H9 (cell line): ENCODE data around the gene GLP2R. TPM values are rescaled to one million over a fixed set of nuclear protein-coding genes. Genes with fewer than 3 reads are reported as not detected.

Experiments used
- DNase-seq: peaks from one replicate; pipeline ENCODE4 v3.0.0-alpha.2; 2017
- H2AFZ ChIP-seq: one replicate; pipeline ENCODE4 v1.6.1; 2013; ENCODE audit warnings: mild to moderate bottlenecking, low read length, control low read depth, moderate library complexity
- H2AK5ac ChIP-seq: 2 replicates; pipeline ENCODE4 v1.6.1; 2013; ENCODE audit warnings: low read length, control low read depth, mixed read lengths; ENCODE audit not compliant: insufficient read length
- H2BK120ac ChIP-seq: one replicate; pipeline ENCODE4 v1.6.1; 2013; ENCODE audit warnings: low read depth, mild to moderate bottlenecking, low read length, control low read depth, inconsistent platforms; ENCODE audit not compliant: poor library complexity, severe bottlenecking
- H2BK12ac ChIP-seq: 2 replicates; pipeline ENCODE4 v1.6.1; 2013; ENCODE audit warnings: low read length, control low read depth, mixed read lengths, low read depth; ENCODE audit not compliant: insufficient read length
- H2BK15ac ChIP-seq: 2 replicates; pipeline ENCODE4 v1.6.1; 2013; ENCODE audit warnings: low read depth, low read length, control low read depth
- H2BK20ac ChIP-seq: one replicate; pipeline ENCODE4 v1.6.1; 2013; ENCODE audit warnings: low read depth, mild to moderate bottlenecking, low read length, control low read depth, inconsistent platforms; ENCODE audit not compliant: poor library complexity, severe bottlenecking
- H2BK5ac ChIP-seq: 2 replicates; pipeline ENCODE4 v1.6.1; 2013; ENCODE audit warnings: low read length, control low read depth, mixed read lengths; ENCODE audit not compliant: insufficient read length
- H3K14ac ChIP-seq: 2 replicates; pipeline ENCODE4 v1.6.1; 2013; ENCODE audit warnings: low read length, control low read depth; ENCODE audit not compliant: insufficient read depth
- H3K18ac ChIP-seq: 2 replicates; pipeline ENCODE4 v1.6.1; 2013; ENCODE audit warnings: low read depth, mild to moderate bottlenecking, mixed read lengths, low read length, control low read depth; ENCODE audit not compliant: insufficient read length
- H3K23ac ChIP-seq: 2 replicates; pipeline ENCODE4 v1.6.1; 2013; ENCODE audit warnings: low read length, control low read depth, mixed read lengths, low read depth; ENCODE audit not compliant: insufficient read length
- H3K23me2 ChIP-seq: 2 replicates; pipeline ENCODE4 v1.6.1; 2013; ENCODE audit warnings: low read depth, mild to moderate bottlenecking, mixed read lengths, low read length, control low read depth; ENCODE audit not compliant: insufficient read length, poor library complexity, severe bottlenecking
- H3K27ac ChIP-seq: 2 replicates; pipeline ENCODE4 v1.5.1; 2013; ENCODE audit warnings: low read length, control low read depth, mixed read lengths, low read depth; ENCODE audit not compliant: insufficient read length
- H3K27me3 ChIP-seq: 2 replicates; pipeline ENCODE4 v1.6.1; 2013; ENCODE audit warnings: low read length, control low read depth, inconsistent platforms; ENCODE audit not compliant: insufficient read depth
- H3K4ac ChIP-seq: 2 replicates; pipeline ENCODE4 v1.6.1; 2013; ENCODE audit warnings: low read depth, mild to moderate bottlenecking, control low read depth, inconsistent platforms, low read length, moderate library complexity
- H3K4me1 ChIP-seq: 2 replicates; pipeline ENCODE4 v1.6.1; 2013; ENCODE audit warnings: low read length, control low read depth, inconsistent platforms; ENCODE audit not compliant: insufficient read depth
- H3K4me2 ChIP-seq: 2 replicates; pipeline ENCODE4 v1.6.1; 2013; ENCODE audit warnings: low read length, control low read depth, mixed read lengths; ENCODE audit not compliant: insufficient read length, insufficient read depth
- H3K56ac ChIP-seq: 2 replicates; pipeline ENCODE4 v1.6.1; 2013; ENCODE audit warnings: low read depth, mild to moderate bottlenecking, mixed read lengths, low read length, control low read depth; ENCODE audit not compliant: insufficient read length
- H3K79me1 ChIP-seq: 2 replicates; pipeline ENCODE4 v1.6.1; 2013; ENCODE audit warnings: low read depth, mild to moderate bottlenecking, moderate library complexity, low read length, control low read depth, inconsistent platforms; ENCODE audit not compliant: insufficient read depth, poor library complexity, severe bottlenecking
- H3K79me2 ChIP-seq: 2 replicates; pipeline ENCODE4 v1.6.1; 2013; ENCODE audit warnings: low read length, control low read depth, inconsistent platforms; ENCODE audit not compliant: insufficient read depth
- H3K9ac ChIP-seq: 2 replicates; pipeline ENCODE4 v1.6.1; 2013; ENCODE audit warnings: low read length, control low read depth, mixed read lengths; ENCODE audit not compliant: insufficient read length; ENCODE audit errors: extremely low read depth
- H3K9me3 ChIP-seq: one replicate; pipeline ENCODE4 v1.6.1; 2013; ENCODE audit warnings: low read depth, low read length, inconsistent platforms; ENCODE audit not compliant: control insufficient read depth
- H3T11ph ChIP-seq: one replicate; pipeline ENCODE4 v1.6.1; 2013; ENCODE audit warnings: mild to moderate bottlenecking, low read length, control low read depth, inconsistent platforms
- H4K20me1 ChIP-seq: one replicate; pipeline ENCODE4 v1.6.1; 2013; ENCODE audit not compliant: control insufficient read depth, insufficient read length, insufficient read depth
- H4K5ac ChIP-seq: 2 replicates; pipeline ENCODE4 v1.6.1; 2013; ENCODE audit warnings: low read depth, mild to moderate bottlenecking, mixed read lengths, low read length, control low read depth; ENCODE audit not compliant: insufficient read length
- H4K8ac ChIP-seq: replicated peaks from 2 replicates; pipeline ENCODE4 v1.6.1; 2013; ENCODE audit warnings: low read length, control low read depth, mixed read lengths, low read depth; ENCODE audit not compliant: insufficient read length
- H4K91ac ChIP-seq: 2 replicates; pipeline ENCODE4 v1.6.1; 2013; ENCODE audit warnings: low read depth, mild to moderate bottlenecking, moderate library complexity, mixed read lengths, low read length, control low read depth; ENCODE audit not compliant: insufficient read length
- H3K27ac Mint-ChIP-seq, 3 experiments: 2 replicates in 2 of 3; 3 replicates in 1 of 3; pipeline ENCODE4 v1.8.0; 2020 to 2021; ENCODE audit warnings: mixed read lengths in 3 of 3, mild to moderate bottlenecking in 1 of 3, moderate library complexity in 1 of 3
- H3K27me3 Mint-ChIP-seq: 2 replicates; pipeline ENCODE4 v1.8.0; 2021; ENCODE audit warnings: low read depth, mild to moderate bottlenecking, moderate library complexity, mixed read lengths
- H3K36me3 Mint-ChIP-seq, 3 experiments: 2 replicates in 2 of 3; 3 replicates in 1 of 3; pipeline ENCODE4 v1.8.0; 2020 to 2021; ENCODE audit warnings: low read depth in 3 of 3, mixed read lengths in 3 of 3; ENCODE audit not compliant: insufficient read depth in 1 of 3
- H3K4me1 Mint-ChIP-seq, 2 experiments: 2 replicates each; pipeline ENCODE4 v1.8.0; 2020; ENCODE audit warnings: mixed read lengths in 2 of 2
- H3K4me3 Mint-ChIP-seq, 2 experiments: 2 replicates in 1 of 2; 3 replicates in 1 of 2; pipeline ENCODE4 v1.8.0; 2020 to 2021; ENCODE audit warnings: mild to moderate bottlenecking in 2 of 2, mixed read lengths in 2 of 2, moderate library complexity in 1 of 2
- H3K9me3 Mint-ChIP-seq, 2 experiments: 2 replicates in 1 of 2; 3 replicates in 1 of 2; pipeline ENCODE4 v1.8.0; 2020; ENCODE audit warnings: mild to moderate bottlenecking in 2 of 2, mixed read lengths in 2 of 2, moderate library complexity in 1 of 2
- CTCF ChIP-seq: fragments of 200-600 bp; sonication (generic); conservative IDR thresholded peaks from 3 replicates; pipeline ENCODE4 v1.8.0; 2021; ENCODE audit warnings: antibody characterized with exemption, mild to moderate bottlenecking
- WGBS: extraction: QIAGEN DNeasy Blood & Tissue Kit; methylation state at CpG from one replicate; pipeline ENCODE4 v1.1.7; 2013; ENCODE audit warnings: missing lambda C conversion rate, low lambda C conversion rate, mixed read lengths; ENCODE audit not compliant: insufficient read length; ENCODE audit errors: extremely low coverage; 5-methylcytosine and 5-hydroxymethylcytosine counted together
- total RNA-seq: library from RNA; stranded (reverse); gene quantifications from 2 replicates; pipeline ENCODE4 v1.2.1, GENCODE V29; 2021

GLP2R gene
- total RNA-seq, 1 experiment from 2014 or later: not detected

- H2BK5ac ChIP-seq: no peak overlapping the region
- H4K91ac ChIP-seq: no peak overlapping the region
- H2BK120ac ChIP-seq: no peak overlapping the region
- H4K8ac ChIP-seq: no peak overlapping the region
- no peak overlapping the region for H2BK20ac ChIP-seq
- H3K9ac ChIP-seq: no peak overlapping the region
- no peak overlapping the region for H3K56ac ChIP-seq
- H3K27me3 ChIP-seq: no peaks in the 10 kb centered on the region
- no peaks in the 10 kb centered on the region for H3K79me2 ChIP-seq
- WGBS: no CpG with 5 or more reads among the region's 14 CpGs
- H2BK15ac ChIP-seq: no peak overlapping the region
- H3K23me2 ChIP-seq: no peaks in the 10 kb centered on the region
- no peak overlapping the region for H3K14ac ChIP-seq
- H3K4me2 ChIP-seq: no peak overlapping the region
- no peak for TF ChIP-seq CTCF
- no peaks in the 10 kb centered on the region for H3K36me3 Mint-ChIP-seq
- H2BK12ac ChIP-seq: no peak overlapping the region
- no peaks in the 10 kb centered on the region for H3K9me3 Mint-ChIP-seq
- H3K79me1 ChIP-seq: no peaks in the 10 kb centered on the region
- no peak overlapping the region for H3T11ph ChIP-seq
- peaks cover 18% of the 10 kb centered on the region for H3K27me3 Mint-ChIP-seq
- no peak overlapping the region for H3K18ac ChIP-seq
- no peaks in the 10 kb centered on the region for H4K20me1 ChIP-seq
- no peak overlapping the region for H4K5ac ChIP-seq
- H2AFZ ChIP-seq: no peak overlapping the region
- H3K4me3 Mint-ChIP-seq: no peak overlapping the region
- peaks cover 13 to 14% of the 10 kb centered on the region in 2 experiments for H3K4me1 Mint-ChIP-seq
- H3K27ac ChIP-seq: no peak overlapping the region
- DNase-seq: peak; percentile 14
- H3K27ac Mint-ChIP-seq: no peak overlapping the region
- H3K9me3 ChIP-seq: no peaks in the 10 kb centered on the region
- no peak overlapping the region for H2AK5ac ChIP-seq
- H3K4ac ChIP-seq: no peak overlapping the region
- peaks cover 2% of the 10 kb centered on the region; the same call in 1 of the 2 replicates for H3K4me1 ChIP-seq
- no peak overlapping the region for H3K23ac ChIP-seq
Observed at GRCh38 chr17:9843152-9844010, 17.7 kb downstream of the GLP2R start.
